ENCODE results near the gene WDR31.
A peak's percentile ranks its signal among the peaks of the same experiment; 100 is the strongest.

The WDR31 gene

GRCh38 chr9:113340011-113340699, at the start of gene WDR31 (continued):
- TF ChIP-seq GLIS1 (tag by site-specific recombination; IDR thresholded peaks at IDR 0.05) (peak; percentile 84), INSM2 (tag by site-specific recombination; IDR thresholded peaks at IDR 0.05) (peak; percentile 72; the same call in 1 of the 2 replicates), ZBTB20 (tag by site-specific recombination; IDR thresholded peaks at IDR 0.05) (peak; percentile 75), ZNF184 (tag by site-specific recombination; IDR thresholded peaks at IDR 0.05) (peak; percentile 52; the same call in 1 of the 2 replicates), SP7 (tag by site-specific recombination; IDR thresholded peaks at IDR 0.05) (peak; percentile 87), ZNF629 (tag by site-specific recombination; IDR thresholded peaks at IDR 0.05) (peak; percentile 74), ZNF660 (tag by site-specific recombination; IDR thresholded peaks at IDR 0.05) (peak; percentile 97), ZNF146 (tag by site-specific recombination; IDR thresholded peaks at IDR 0.05) (no peak), ZFP3 (tag by site-specific recombination; IDR thresholded peaks at IDR 0.05; ENCODE audit: low read depth) (peak; percentile 50; the same call in 1 of the 2 replicates), ZNF423 (tag by site-specific recombination; IDR thresholded peaks at IDR 0.05) (no peak), ZNF529 (tag by site-specific recombination; IDR thresholded peaks at IDR 0.05; ENCODE audit: insufficient replicate concordance) (no peak), ZNF600 (tag by site-specific recombination; IDR thresholded peaks at IDR 0.05) (peak; percentile 87), ZNF561 (tag by site-specific recombination; IDR thresholded peaks at IDR 0.05; ENCODE audit: borderline replicate concordance) (peak; percentile 91; the same call in 1 of the 2 replicates), ZBTB48 (tag by site-specific recombination; IDR thresholded peaks at IDR 0.05) (0 out of 2 replicates have a peak, but pooled peaks have one; percentile 60), ZFHX2 (tag by site-specific recombination; conservative IDR thresholded peaks at IDR 0.05) (peak; percentile 84), ZBTB6 (tag by site-specific recombination; IDR thresholded peaks at IDR 0.05) (peak; percentile 60), KLF10 (tag by site-specific recombination; IDR thresholded peaks at IDR 0.05) (peak; percentile 72; the same call in 1 of the 2 replicates), ZNF24 (tag by site-specific recombination; IDR thresholded peaks at IDR 0.05) (peak; percentile 82; the same call in 1 of the 2 replicates), ZBTB1 (tag by site-specific recombination; IDR thresholded peaks at IDR 0.05) (0 out of 2 replicates have a peak, but pooled peaks have one; percentile 20), ZNF645 (tag by site-specific recombination; IDR thresholded peaks at IDR 0.05) (no peak), ZFP37 (tag by site-specific recombination; IDR thresholded peaks at IDR 0.05) (peak; percentile 89; the same call in 1 of the 2 replicates), ZBTB8A (tag by site-specific recombination; IDR thresholded peaks at IDR 0.05) (peak; percentile 98), SCRT2 (tag by site-specific recombination; IDR thresholded peaks at IDR 0.05) (0 out of 2 replicates have a peak, but pooled peaks have one; percentile 13), ZNF596 (tag by site-specific recombination; IDR thresholded peaks at IDR 0.05) (no peak), KLF17 (tag by site-specific recombination; IDR thresholded peaks at IDR 0.05) (peak; percentile 90), ZNF140 (tag by site-specific recombination; IDR thresholded peaks at IDR 0.05) (no peak)
- TF ChIP-seq, protein P1, sequence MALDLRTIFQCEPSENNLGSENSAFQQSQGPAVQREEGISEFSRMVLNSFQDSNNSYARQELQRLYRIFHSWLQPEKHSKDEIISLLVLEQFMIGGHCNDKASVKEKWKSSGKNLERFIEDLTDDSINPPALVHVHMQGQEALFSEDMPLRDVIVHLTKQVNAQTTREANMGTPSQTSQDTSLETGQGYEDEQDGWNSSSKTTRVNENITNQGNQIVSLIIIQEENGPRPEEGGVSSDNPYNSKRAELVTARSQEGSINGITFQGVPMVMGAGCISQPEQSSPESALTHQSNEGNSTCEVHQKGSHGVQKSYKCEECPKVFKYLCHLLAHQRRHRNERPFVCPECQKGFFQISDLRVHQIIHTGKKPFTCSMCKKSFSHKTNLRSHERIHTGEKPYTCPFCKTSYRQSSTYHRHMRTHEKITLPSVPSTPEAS (tag by site-specific recombination; IDR thresholded peaks at IDR 0.05) = peak; percentile 13; the same call in 1 of the 2 replicates
- TF ChIP-seq, protein P2, sequence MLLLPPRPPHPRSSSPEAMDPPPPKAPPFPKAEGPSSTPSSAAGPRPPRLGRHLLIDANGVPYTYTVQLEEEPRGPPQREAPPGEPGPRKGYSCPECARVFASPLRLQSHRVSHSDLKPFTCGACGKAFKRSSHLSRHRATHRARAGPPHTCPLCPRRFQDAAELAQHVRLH (tag by site-specific recombination; IDR thresholded peaks at IDR 0.05) = 0 out of 2 replicates have a peak, but pooled peaks have one; percentile 52
- TF ChIP-seq, protein P3, sequence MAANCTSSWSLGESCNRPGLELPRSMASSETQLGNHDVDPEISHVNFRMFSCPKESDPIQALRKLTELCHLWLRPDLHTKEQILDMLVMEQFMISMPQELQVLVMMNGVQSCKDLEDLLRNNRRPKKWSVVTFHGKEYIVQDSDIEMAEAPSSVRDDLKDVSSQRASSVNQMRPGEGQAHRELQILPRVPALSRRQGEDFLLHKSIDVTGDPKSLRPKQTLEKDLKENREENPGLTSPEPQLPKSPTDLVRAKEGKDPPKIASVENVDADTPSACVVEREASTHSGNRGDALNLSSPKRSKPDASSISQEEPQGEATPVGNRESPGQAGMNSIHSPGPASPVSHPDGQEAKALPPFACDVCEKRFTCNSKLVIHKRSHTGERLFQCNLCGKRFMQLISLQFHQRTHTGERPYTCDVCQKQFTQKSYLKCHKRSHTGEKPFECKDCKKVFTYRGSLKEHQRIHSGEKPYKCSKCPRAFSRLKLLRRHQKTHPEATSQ (tag by site-specific recombination; IDR thresholded peaks at IDR 0.05) = peak; percentile 83; the same call in 1 of the 2 replicates
- TF ChIP-seq, protein P4, sequence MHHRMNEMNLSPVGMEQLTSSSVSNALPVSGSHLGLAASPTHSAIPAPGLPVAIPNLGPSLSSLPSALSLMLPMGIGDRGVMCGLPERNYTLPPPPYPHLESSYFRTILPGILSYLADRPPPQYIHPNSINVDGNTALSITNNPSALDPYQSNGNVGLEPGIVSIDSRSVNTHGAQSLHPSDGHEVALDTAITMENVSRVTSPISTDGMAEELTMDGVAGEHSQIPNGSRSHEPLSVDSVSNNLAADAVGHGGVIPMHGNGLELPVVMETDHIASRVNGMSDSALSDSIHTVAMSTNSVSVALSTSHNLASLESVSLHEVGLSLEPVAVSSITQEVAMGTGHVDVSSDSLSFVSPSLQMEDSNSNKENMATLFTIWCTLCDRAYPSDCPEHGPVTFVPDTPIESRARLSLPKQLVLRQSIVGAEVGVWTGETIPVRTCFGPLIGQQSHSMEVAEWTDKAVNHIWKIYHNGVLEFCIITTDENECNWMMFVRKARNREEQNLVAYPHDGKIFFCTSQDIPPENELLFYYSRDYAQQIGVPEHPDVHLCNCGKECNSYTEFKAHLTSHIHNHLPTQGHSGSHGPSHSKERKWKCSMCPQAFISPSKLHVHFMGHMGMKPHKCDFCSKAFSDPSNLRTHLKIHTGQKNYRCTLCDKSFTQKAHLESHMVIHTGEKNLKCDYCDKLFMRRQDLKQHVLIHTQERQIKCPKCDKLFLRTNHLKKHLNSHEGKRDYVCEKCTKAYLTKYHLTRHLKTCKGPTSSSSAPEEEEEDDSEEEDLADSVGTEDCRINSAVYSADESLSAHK (tag by site-specific recombination; IDR thresholded peaks at IDR 0.05) = peak; percentile 38; the same call in 1 of the 2 replicates

Data from HEK293 (cell line).